Measurements from ENCODE around the gene PCSK4. TPM values are rescaled to one million over a fixed set of nuclear protein-coding genes. Genes with fewer than 3 reads are reported as not detected.

PCSK4 gene
- total RNA-seq, 1 experiment from 2014 or later, result 18.6 TPM

GRCh38 chr19:1473085-1473851 is 16.9 kb downstream of the PCSK4 start:
- no peak for TF ChIP-seq CTCF (conservative IDR thresholded peaks at IDR 0.05)
- no peak for TF ChIP-seq EZH2 (IDR thresholded peaks at IDR 0.05; ENCODE audit: low read depth)
- no peaks in the 10 kb centered on the region for H3K9me3 ChIP-seq (ENCODE audit: insufficient read depth, low read depth)
- no peaks in the 10 kb centered on the region for H3K9me2 ChIP-seq (ENCODE audit: insufficient read depth)
- no peak for DNase-seq
- CTCF ChIA-PET, result no interaction called here
- H3K27me3 ChIP-seq (ENCODE audit: insufficient read depth, low read depth), result no peaks in the 10 kb centered on the region
- no TSS peak for BruUV-seq (replicated peaks)
- POLR2A ChIA-PET (ENCODE audit: unreplicated experiment), result no interaction called here
- no peak overlapping the region for H3K4me2 ChIP-seq
- H4K20me1 ChIP-seq (ENCODE audit: insufficient read depth), result peaks cover 8% of the 10 kb centered on the region
- no peak overlapping the region for H3K4me3 ChIP-seq
- H3K27ac ChIP-seq, result no peak overlapping the region
- H3K36me3 ChIP-seq (ENCODE audit: low read depth), result no peaks in the 10 kb centered on the region
- peaks cover 5% of the 10 kb centered on the region; the same call in 1 of the 2 replicates for H3F3A ChIP-seq (ENCODE audit: insufficient read depth, low read depth)
- no peak overlapping the region for H2AFZ ChIP-seq
- H3K79me2 ChIP-seq (ENCODE audit: low read depth), result peaks cover 11% of the 10 kb centered on the region; the same call in 1 of the 2 replicates
- intact Hi-C loops (cut with micrococcal nuclease; ENCODE audit: unreplicated experiment), result no loop called here
- H3K4me1 ChIP-seq (replicated peaks; ENCODE audit: insufficient read depth), result 0 out of 2 replicates have a peak, but pooled peaks cover 9% of the 10 kb centered on the region

- no TSS peak for BruUV-seq (replicated peaks)
- Histone ChIP-seq H3K27me3 (ENCODE audit: insufficient read depth, low read depth) (no peaks in the 10 kb centered on the region), H3K36me3 (ENCODE audit: low read depth) (no peaks in the 10 kb centered on the region)
These were observed 17.7 kb downstream of the PCSK4 start for GRCh38 chr19:1472231-1473084.

More at GRCh38 chr19:1472231-1473084, 17.7 kb downstream of the PCSK4 start:
- ChIA-PET CTCF (no interaction called here), POLR2A (ENCODE audit: unreplicated experiment) (no interaction called here)
- Histone ChIP-seq H3K9me2 (ENCODE audit: insufficient read depth) (no peaks in the 10 kb centered on the region), H2AFZ (no peak overlapping the region), H3K4me1 (replicated peaks; ENCODE audit: insufficient read depth) (0 out of 2 replicates have a peak, but pooled peaks cover 3% of the 10 kb centered on the region), H4K20me1 (ENCODE audit: insufficient read depth) (peaks cover 8% of the 10 kb centered on the region), H3K4me2 (no peak overlapping the region), H3K4me3 (no peak overlapping the region), H3K79me2 (ENCODE audit: low read depth) (0 out of 2 replicates have a peak, but pooled peaks cover 6% of the 10 kb centered on the region), H3K27ac (no peak overlapping the region), H3K9me3 (ENCODE audit: insufficient read depth, low read depth) (no peaks in the 10 kb centered on the region), H3F3A (ENCODE audit: insufficient read depth, low read depth) (peaks cover 5% of the 10 kb centered on the region; the same call in 1 of the 2 replicates)
- intact Hi-C loops (cut with micrococcal nuclease; ENCODE audit: unreplicated experiment), result no loop called here
- no peak for DNase-seq
- TF ChIP-seq CTCF (conservative IDR thresholded peaks at IDR 0.05) (no peak), EZH2 (IDR thresholded peaks at IDR 0.05; ENCODE audit: low read depth) (no peak)
